ENCODE results near the gene RTL1. TPM values are rescaled to one million over a fixed set of nuclear protein-coding genes. Genes with fewer than 3 reads are reported as not detected.

Gene RTL1
- total RNA-seq, 1 donor from 2014 or later: not detected

GRCh38 chr14:100880271-100881101 is 23.0 kb downstream of the RTL1 start:
- no peak for DNase-seq
- peaks cover 15% of the 10 kb centered on the region for H3K9me3 Mint-ChIP-seq (ENCODE audit: unreplicated experiment)
- peaks cover 6% of the 10 kb centered on the region for H3K27me3 Mint-ChIP-seq (ENCODE audit: unreplicated experiment)
- H3K4me3 Mint-ChIP-seq (ENCODE audit: unreplicated experiment): no peak overlapping the region
- peaks cover 27% of the 10 kb centered on the region for H3K36me3 Mint-ChIP-seq (ENCODE audit: unreplicated experiment)
- H3K27ac Mint-ChIP-seq (ENCODE audit: unreplicated experiment): no peak overlapping the region
- H3K4me1 Mint-ChIP-seq (ENCODE audit: low read depth, unreplicated experiment): peaks cover under 1% of the 10 kb centered on the region
- no peak for TF ChIP-seq CTCF (IDR thresholded peaks at IDR 0.05; ENCODE audit: partially characterized antibody, unreplicated experiment)

GRCh38 chr14:100879782-100880181 is 23.7 kb downstream of the RTL1 start:
- Mint-ChIP-seq H3K4me1 (ENCODE audit: low read depth, unreplicated experiment) (no peaks in the 10 kb centered on the region), H3K4me3 (ENCODE audit: unreplicated experiment) (no peak overlapping the region), H3K9me3 (ENCODE audit: unreplicated experiment) (peaks cover 15% of the 10 kb centered on the region), H3K36me3 (ENCODE audit: unreplicated experiment) (peaks cover 25% of the 10 kb centered on the region), H3K27me3 (ENCODE audit: unreplicated experiment) (peaks cover 6% of the 10 kb centered on the region), H3K27ac (ENCODE audit: unreplicated experiment) (no peak overlapping the region)
- DNase-seq: no peak
- no peak for TF ChIP-seq CTCF (IDR thresholded peaks at IDR 0.05; ENCODE audit: partially characterized antibody, unreplicated experiment)

- Mint-ChIP-seq H3K9me3 (ENCODE audit: unreplicated experiment) (peaks cover 13% of the 10 kb centered on the region), H3K27ac (ENCODE audit: unreplicated experiment) (no peak overlapping the region), H3K4me1 (ENCODE audit: low read depth, unreplicated experiment) (no peaks in the 10 kb centered on the region), H3K36me3 (ENCODE audit: unreplicated experiment) (peaks cover 23% of the 10 kb centered on the region), H3K27me3 (ENCODE audit: unreplicated experiment) (peaks cover 2% of the 10 kb centered on the region), H3K4me3 (ENCODE audit: unreplicated experiment) (no peak overlapping the region)
- DNase-seq: no peak
- TF ChIP-seq CTCF (IDR thresholded peaks at IDR 0.05; ENCODE audit: partially characterized antibody, unreplicated experiment): no peak
These were observed 24.3 kb downstream of the RTL1 start for GRCh38 chr14:100879194-100879593.

- DNase-seq: no peak
- Mint-ChIP-seq H3K4me1 (ENCODE audit: low read depth, unreplicated experiment) (no peaks in the 10 kb centered on the region), H3K9me3 (ENCODE audit: unreplicated experiment) (peaks cover 13% of the 10 kb centered on the region), H3K27ac (ENCODE audit: unreplicated experiment) (no peak overlapping the region), H3K36me3 (ENCODE audit: unreplicated experiment) (peaks cover 16% of the 10 kb centered on the region), H3K4me3 (ENCODE audit: unreplicated experiment) (no peak overlapping the region), H3K27me3 (ENCODE audit: unreplicated experiment) (peaks cover 2% of the 10 kb centered on the region)
- no peak for TF ChIP-seq CTCF (IDR thresholded peaks at IDR 0.05; ENCODE audit: partially characterized antibody, unreplicated experiment)
These were observed 25.0 kb downstream of the RTL1 start for GRCh38 chr14:100878271-100879146.

Measured in glutamatergic neuron (in vitro differentiated cells).